ENCODE measurements around the gene ST6GALNAC2.

The ST6GALNAC2 gene

GRCh38 chr17:76519048-76519966, 66.4 kb downstream of the ST6GALNAC2 start:
- peaks cover 23% of the 10 kb centered on the region for H3K4me1 ChIP-seq (ENCODE audit: insufficient read depth, low read length, poor library complexity, severe bottlenecking)
- TF ChIP-seq EZH2phosphoT487 (IDR thresholded peaks at IDR 0.05; ENCODE audit: borderline replicate concordance), result no peak
- TF ChIP-seq CTCF (conservative IDR thresholded peaks at IDR 0.05; ENCODE audit: low read length), result no peak
- H3K27me3 ChIP-seq (ENCODE audit: insufficient read depth, low read length, poor library complexity, severe bottlenecking), result no peaks in the 10 kb centered on the region
- H3F3A ChIP-seq (ENCODE audit: low read depth), result peaks cover 6% of the 10 kb centered on the region; the same call in 1 of the 2 replicates
- H3K79me2 ChIP-seq (ENCODE audit: insufficient read depth, low read length), result no peaks in the 10 kb centered on the region
- H3K9me3 ChIP-seq (ENCODE audit: insufficient read depth, low read depth, low read length), result no peaks in the 10 kb centered on the region
- H3K9me2 ChIP-seq (replicated peaks; ENCODE audit: low read depth, low read length), result no peaks in the 10 kb centered on the region
- no peak overlapping the region for H3K4me3 ChIP-seq (ENCODE audit: low read length, poor library complexity, severe bottlenecking)
- H4K20me1 ChIP-seq (ENCODE audit: insufficient read depth, low read length, poor library complexity, severe bottlenecking), result no peaks in the 10 kb centered on the region
- H2AFZ ChIP-seq (ENCODE audit: low read length), result no peak overlapping the region
- no peak overlapping the region for H3K4me2 ChIP-seq (ENCODE audit: low read depth, low read length, poor library complexity, severe bottlenecking)
- H3K9ac ChIP-seq (ENCODE audit: low read depth, low read length, poor library complexity, severe bottlenecking), result no peak overlapping the region
- no peaks in the 10 kb centered on the region for H3K36me3 ChIP-seq (ENCODE audit: insufficient read depth, low read length)

- no peaks in the 10 kb centered on the region for H4K20me1 ChIP-seq (ENCODE audit: insufficient read depth, low read length, poor library complexity, severe bottlenecking)
- no peaks in the 10 kb centered on the region for H3K27me3 ChIP-seq (ENCODE audit: insufficient read depth, low read length, poor library complexity, severe bottlenecking)
- no peak for TF ChIP-seq CTCF (conservative IDR thresholded peaks at IDR 0.05; ENCODE audit: low read length)
- TF ChIP-seq EZH2phosphoT487 (IDR thresholded peaks at IDR 0.05; ENCODE audit: borderline replicate concordance), result no peak
- no peak overlapping the region for H3K4me2 ChIP-seq (ENCODE audit: low read depth, low read length, poor library complexity, severe bottlenecking)
- no peak overlapping the region for H3K9ac ChIP-seq (ENCODE audit: low read depth, low read length, poor library complexity, severe bottlenecking)
- no peak overlapping the region for H2AFZ ChIP-seq (ENCODE audit: low read length)
- peaks cover 17% of the 10 kb centered on the region for H3K4me1 ChIP-seq (ENCODE audit: insufficient read depth, low read length, poor library complexity, severe bottlenecking)
- no peaks in the 10 kb centered on the region for H3K36me3 ChIP-seq (ENCODE audit: insufficient read depth, low read length)
- H3K4me3 ChIP-seq (ENCODE audit: low read length, poor library complexity, severe bottlenecking), result no peak overlapping the region
- H3K9me3 ChIP-seq (ENCODE audit: insufficient read depth, low read depth, low read length), result no peaks in the 10 kb centered on the region
- H3K79me2 ChIP-seq (ENCODE audit: insufficient read depth, low read length), result no peaks in the 10 kb centered on the region
- H3F3A ChIP-seq (ENCODE audit: low read depth), result peaks cover 6% of the 10 kb centered on the region; the same call in 1 of the 2 replicates
- no peaks in the 10 kb centered on the region for H3K9me2 ChIP-seq (replicated peaks; ENCODE audit: low read depth, low read length)
These were observed 68.0 kb downstream of the ST6GALNAC2 start for GRCh38 chr17:76517638-76518038.

Measured in Loucy (cell line).